Nephron (organoid): ENCODE data around the gene PCSK9.
"Not testable (repeated sequence)": the region's sequence is repeated elsewhere in the genome, so short reads cannot be mapped to it uniquely, and the experiment has no call there.

Experiments
- H3K27ac Mint-ChIP-seq, 3 experiments: 2 replicates each; pipeline ENCODE4 v1.8.0; 2020; ENCODE audit warnings: mixed read lengths in 3 of 3, mild to moderate bottlenecking in 2 of 3, moderate library complexity in 1 of 3
- H3K27me3 Mint-ChIP-seq: 2 replicates; pipeline ENCODE4 v1.8.0; 2021; ENCODE audit warnings: low read depth, mild to moderate bottlenecking, moderate library complexity, mixed read lengths
- H3K36me3 Mint-ChIP-seq: 2 replicates; pipeline ENCODE4 v1.8.0; 2020; ENCODE audit warnings: low read depth, mixed read lengths
- H3K4me1 Mint-ChIP-seq: 2 replicates; pipeline ENCODE4 v1.8.0; 2020; ENCODE audit warnings: mixed read lengths
- H3K4me3 Mint-ChIP-seq, 3 experiments: 2 replicates each; pipeline ENCODE4 v1.8.0; 2020; ENCODE audit warnings: mild to moderate bottlenecking in 3 of 3, mixed read lengths in 3 of 3, moderate library complexity in 2 of 3
- H3K9me3 Mint-ChIP-seq: 2 replicates; pipeline ENCODE4 v1.8.0; 2020; ENCODE audit warnings: mixed read lengths
- CTCF ChIP-seq, 3 experiments: fragments of 200-600 bp; sonication (generic); IDR thresholded peaks; one replicate each; pipeline ENCODE4 v1.5.0; 2021; ENCODE audit warnings: antibody characterized with exemption in 3 of 3; ENCODE audit not compliant: unreplicated experiment in 3 of 3

The PCSK9 gene

GRCh38 chr1:55012661-55013060 lies 26.7 kb upstream of the PCSK9 start:
- no peaks in the 10 kb centered on the region for H3K4me1 Mint-ChIP-seq
- H3K36me3 Mint-ChIP-seq: peaks cover 11% of the 10 kb centered on the region
- no peak overlapping the region for H3K27ac Mint-ChIP-seq
- peaks cover 26% of the 10 kb centered on the region for H3K27me3 Mint-ChIP-seq
- no peak overlapping the region for H3K4me3 Mint-ChIP-seq
- H3K9me3 Mint-ChIP-seq: peaks cover 12% of the 10 kb centered on the region
- TF ChIP-seq CTCF (IDR thresholded peaks at IDR 0.05; ENCODE audit: unreplicated experiment in 3 of 3): no peak

GRCh38 chr1:55015123-55015522 lies 24.2 kb upstream of the PCSK9 start:
- TF ChIP-seq CTCF (IDR thresholded peaks at IDR 0.05; ENCODE audit: unreplicated experiment in 3 of 3): no peak
- Mint-ChIP-seq H3K4me3 (no peak overlapping the region), H3K27me3 (peaks cover 28% of the 10 kb centered on the region), H3K9me3 (no peaks in the 10 kb centered on the region), H3K36me3 (no peaks in the 10 kb centered on the region), H3K4me1 (no peaks in the 10 kb centered on the region), H3K27ac (no peak overlapping the region)

GRCh38 chr1:55015731-55016620 lies 23.4 kb upstream of the PCSK9 start:
- Mint-ChIP-seq H3K27me3 (peaks cover 28% of the 10 kb centered on the region), H3K36me3 (no peaks in the 10 kb centered on the region), H3K27ac (no peak overlapping the region), H3K4me3 (no peak overlapping the region), H3K4me1 (no peaks in the 10 kb centered on the region), H3K9me3 (no peaks in the 10 kb centered on the region)
- TF ChIP-seq CTCF (IDR thresholded peaks at IDR 0.05; ENCODE audit: unreplicated experiment in 3 of 3): no peak

- H3K27me3 Mint-ChIP-seq: peaks cover 30% of the 10 kb centered on the region
- no peaks in the 10 kb centered on the region for H3K36me3 Mint-ChIP-seq
- no peaks in the 10 kb centered on the region for H3K4me1 Mint-ChIP-seq
- H3K9me3 Mint-ChIP-seq: no peaks in the 10 kb centered on the region
- no peak for TF ChIP-seq CTCF (IDR thresholded peaks at IDR 0.05; ENCODE audit: unreplicated experiment in 3 of 3)
- no peak overlapping the region for H3K27ac Mint-ChIP-seq
- H3K4me3 Mint-ChIP-seq: no peak overlapping the region
These were observed 21.0 kb upstream of the PCSK9 start for GRCh38 chr1:55018395-55018794.

- H3K27ac Mint-ChIP-seq: peak overlapping the region in 2 of 3 experiments; percentile 40 to 82
- no peaks in the 10 kb centered on the region for H3K4me1 Mint-ChIP-seq
- no peaks in the 10 kb centered on the region for H3K36me3 Mint-ChIP-seq
- H3K4me3 Mint-ChIP-seq: no peak overlapping the region
- TF ChIP-seq CTCF (IDR thresholded peaks at IDR 0.05; ENCODE audit: unreplicated experiment in 3 of 3): peak; percentile 86 to 96 (median 94)
- H3K27me3 Mint-ChIP-seq: peaks cover 31% of the 10 kb centered on the region
- no peaks in the 10 kb centered on the region for H3K9me3 Mint-ChIP-seq
These were observed 17.3 kb upstream of the PCSK9 start for GRCh38 chr1:55021942-55022546.

GRCh38 chr1:55024163-55024562 lies 15.2 kb upstream of the PCSK9 start:
- H3K4me1 Mint-ChIP-seq, H3K4me3 Mint-ChIP-seq, H3K36me3 Mint-ChIP-seq, H3K27ac Mint-ChIP-seq, H3K9me3 Mint-ChIP-seq: not testable (repeated sequence)
- peaks cover 25% of the 10 kb centered on the region for H3K27me3 Mint-ChIP-seq

GRCh38 chr1:55026682-55027081 lies 12.7 kb upstream of the PCSK9 start:
- H3K9me3 Mint-ChIP-seq, H3K27ac Mint-ChIP-seq, H3K4me3 Mint-ChIP-seq, H3K4me1 Mint-ChIP-seq, H3K36me3 Mint-ChIP-seq: not testable (repeated sequence)
- peaks cover 26% of the 10 kb centered on the region for H3K27me3 Mint-ChIP-seq

GRCh38 chr1:55031098-55031497 lies 8.2 kb upstream of the PCSK9 start:
- H3K9me3 Mint-ChIP-seq, H3K36me3 Mint-ChIP-seq, H3K4me3 Mint-ChIP-seq, H3K27ac Mint-ChIP-seq, H3K4me1 Mint-ChIP-seq: not testable (repeated sequence)
- H3K27me3 Mint-ChIP-seq: peaks cover 35% of the 10 kb centered on the region
